ENCODE measurements around the gene KIF13A.
"Not testable (repeated sequence)": the region's sequence is repeated elsewhere in the genome, so short reads cannot be mapped to it uniquely, and the experiment has no call there.

The KIF13A gene

DNA sequence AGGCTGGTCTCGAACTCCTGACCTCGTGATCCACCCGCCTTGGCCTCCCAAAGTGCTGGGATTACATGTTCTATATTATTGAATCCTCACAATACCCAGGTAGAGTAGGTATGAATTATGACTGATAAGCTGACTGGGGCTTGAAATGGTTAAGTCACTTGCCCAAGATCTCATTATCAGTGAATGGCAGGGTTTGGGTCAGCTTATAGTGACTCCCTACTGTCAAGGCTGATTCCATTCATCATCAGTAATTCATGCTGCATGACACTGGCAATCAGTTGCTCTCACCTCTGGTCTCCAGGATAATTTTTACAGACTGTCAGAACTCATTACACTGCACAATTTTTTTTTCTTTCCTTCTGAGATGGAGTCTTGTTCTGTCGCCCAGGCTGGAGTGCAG, 127.6 kb downstream of the KIF13A start:
- Histone ChIP-seq H3K9me3 (ENCODE audit: control insufficient read depth, low read length) (no peaks in the 10 kb centered on the region), H3K4me3 (ENCODE audit: extremely low read depth, insufficient read depth, low read length, poor library complexity, severe bottlenecking) (no peak overlapping the region), H3K4me1 (ENCODE audit: control insufficient read depth, insufficient read depth, low read length, poor library complexity, severe bottlenecking) (peaks cover 15% of the 10 kb centered on the region), H3K36me3 (ENCODE audit: control insufficient read depth, insufficient read depth, low read length) (no peaks in the 10 kb centered on the region), H3K27ac (ENCODE audit: low read depth, low read length, severe bottlenecking) (no peak overlapping the region)
- 82 to 100% methylated on average over 1 to 2 of the region's 4 CpGs for WGBS, 2 experiments (ENCODE audit: insufficient coverage in 2 of 2)

DNA sequence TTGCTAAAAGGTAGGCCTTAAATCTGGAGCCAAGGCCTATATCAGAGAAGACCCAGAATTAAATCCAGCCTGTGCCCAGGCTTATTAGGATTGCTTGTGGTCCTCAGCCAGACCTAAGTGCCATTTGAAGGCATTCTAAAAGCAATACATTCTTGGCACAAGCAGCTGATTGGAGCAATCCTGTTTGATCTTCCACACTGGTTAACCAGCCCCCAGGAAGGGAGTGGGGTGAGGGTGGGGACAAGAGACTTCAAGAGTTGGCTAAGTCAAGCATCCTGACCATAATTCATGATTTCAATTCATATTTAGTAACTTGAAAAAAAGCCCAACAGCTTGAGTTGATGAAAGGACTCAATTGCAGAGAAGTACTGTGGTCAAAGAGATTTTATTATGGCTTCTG, 128.9 kb downstream of the KIF13A start:
- H3K36me3 ChIP-seq (ENCODE audit: control insufficient read depth, insufficient read depth, low read length), result no peaks in the 10 kb centered on the region
- peaks cover 3% of the 10 kb centered on the region for H3K4me1 ChIP-seq (ENCODE audit: control insufficient read depth, insufficient read depth, low read length, poor library complexity, severe bottlenecking)
- no peak overlapping the region for H3K27ac ChIP-seq (ENCODE audit: low read depth, low read length, severe bottlenecking)
- H3K9me3 ChIP-seq (ENCODE audit: control insufficient read depth, low read length), result no peaks in the 10 kb centered on the region
- no peak overlapping the region for H3K4me3 ChIP-seq (ENCODE audit: extremely low read depth, insufficient read depth, low read length, poor library complexity, severe bottlenecking)

DNA sequence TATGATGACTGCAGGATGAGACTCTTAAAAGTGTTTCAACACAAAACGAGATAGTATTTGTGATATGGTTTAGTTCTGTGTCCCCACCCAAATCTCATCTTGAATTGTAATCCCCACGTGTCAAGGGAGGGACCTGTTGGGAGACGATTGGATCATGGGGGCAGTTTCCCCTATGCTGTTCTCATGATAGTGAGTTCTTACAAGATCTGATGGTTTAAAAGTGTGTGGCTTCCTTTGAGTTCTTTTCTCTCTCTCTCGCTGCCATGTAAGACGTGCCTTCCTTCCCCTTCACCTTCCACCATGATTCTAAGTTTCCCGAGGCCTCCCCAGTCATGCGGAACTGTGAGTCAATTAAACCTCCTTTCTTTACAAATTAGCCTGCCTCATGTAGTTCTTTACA, 130.2 kb downstream of the KIF13A start:
- not testable (repeated sequence) for H3K9me3 ChIP-seq (ENCODE audit: control insufficient read depth, low read length); H3K4me3 ChIP-seq (ENCODE audit: extremely low read depth, insufficient read depth, low read length, poor library complexity, severe bottlenecking); H3K27ac ChIP-seq (ENCODE audit: low read depth, low read length, severe bottlenecking); H3K36me3 ChIP-seq (ENCODE audit: control insufficient read depth, insufficient read depth, low read length); H3K4me1 ChIP-seq (ENCODE audit: control insufficient read depth, insufficient read depth, low read length, poor library complexity, severe bottlenecking)
- 97% methylated on average over 4 to 5 of the region's 7 CpGs for whole genome bisulfite sequencing, 2 experiments (ENCODE audit: insufficient coverage in 2 of 2)

DNA sequence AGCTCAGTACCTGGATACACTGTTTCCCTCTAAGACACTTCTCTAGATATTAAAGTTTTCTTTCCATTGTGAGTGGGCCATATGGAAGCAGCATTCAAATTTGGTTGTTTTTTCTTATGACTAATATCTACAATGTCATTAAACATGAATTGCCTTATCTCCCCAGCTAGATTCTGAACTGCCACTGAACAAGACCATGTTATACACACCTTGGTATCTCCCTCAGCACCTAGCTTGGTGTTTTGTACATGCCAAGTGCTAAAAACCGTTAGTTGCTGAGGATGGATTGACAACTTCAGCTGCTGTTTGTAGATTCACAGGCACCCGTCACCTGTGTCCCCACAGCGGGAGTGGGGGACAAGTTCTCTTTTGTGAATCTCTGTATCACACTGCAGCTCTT, 131.1 kb downstream of the KIF13A start:
- Histone ChIP-seq H3K4me1 (ENCODE audit: control insufficient read depth, insufficient read depth, low read length, poor library complexity, severe bottlenecking) (peaks cover 10% of the 10 kb centered on the region), H3K27ac (ENCODE audit: low read depth, low read length, severe bottlenecking) (no peak overlapping the region), H3K9me3 (ENCODE audit: control insufficient read depth, low read length) (no peaks in the 10 kb centered on the region), H3K36me3 (ENCODE audit: control insufficient read depth, insufficient read depth, low read length) (no peaks in the 10 kb centered on the region), H3K4me3 (ENCODE audit: extremely low read depth, insufficient read depth, low read length, poor library complexity, severe bottlenecking) (no peak overlapping the region)
- WGBS, 2 experiments (ENCODE audit: insufficient coverage in 2 of 2), result 88 to 100% methylated on average over 2 of the region's 3 CpGs

DNA sequence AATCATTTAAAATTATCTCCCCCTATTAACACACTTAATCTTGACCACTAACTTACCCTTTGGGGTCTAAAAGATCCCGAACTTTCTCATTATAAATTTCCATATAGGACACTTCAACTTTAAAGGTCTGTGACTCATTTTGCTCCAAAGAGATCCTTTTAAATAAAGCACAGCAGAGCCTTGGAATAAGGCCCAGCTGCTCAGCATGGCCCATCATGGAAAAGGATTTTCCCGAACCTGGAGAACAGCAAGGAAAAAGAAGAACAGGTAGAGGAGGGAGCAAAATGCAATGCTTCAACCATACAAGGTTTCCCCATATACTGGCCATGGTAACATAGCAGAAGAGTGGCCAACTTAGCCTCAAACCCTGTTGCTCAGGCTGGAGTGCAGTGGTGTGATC, 132.1 kb downstream of the KIF13A start:
- H3K36me3 ChIP-seq (ENCODE audit: control insufficient read depth, insufficient read depth, low read length), result peaks cover under 1% of the 10 kb centered on the region
- H3K4me3 ChIP-seq (ENCODE audit: extremely low read depth, insufficient read depth, low read length, poor library complexity, severe bottlenecking), result no peak overlapping the region
- H3K27ac ChIP-seq (ENCODE audit: low read depth, low read length, severe bottlenecking), result no peak overlapping the region
- H3K9me3 ChIP-seq (ENCODE audit: control insufficient read depth, low read length), result no peaks in the 10 kb centered on the region
- WGBS, 2 experiments (ENCODE audit: insufficient coverage in 2 of 2), result 86 to 91% methylated on average over 1 to 2 of the region's 2 CpGs
- H3K4me1 ChIP-seq (ENCODE audit: control insufficient read depth, insufficient read depth, low read length, poor library complexity, severe bottlenecking), result peaks cover 10% of the 10 kb centered on the region

DNA sequence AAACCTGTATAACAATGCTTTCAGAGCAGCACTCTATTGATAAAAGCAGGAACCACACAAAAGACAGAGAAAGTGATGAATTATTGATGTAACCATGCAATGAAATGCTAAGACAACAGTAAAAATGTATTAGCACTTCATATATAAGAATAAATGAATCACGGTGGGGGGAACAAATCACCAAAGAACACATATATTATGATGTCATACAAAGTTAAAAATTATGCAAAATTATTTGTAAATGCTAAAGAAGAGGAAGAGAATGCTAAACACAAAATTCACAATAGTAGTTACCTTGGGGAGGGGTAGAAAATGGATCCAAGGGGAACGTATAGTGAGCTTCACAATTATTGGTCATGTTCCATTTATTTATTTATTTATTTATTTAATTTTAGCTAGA, 133.9 kb downstream of the KIF13A start:
- no CpG with 5 or more reads among the region's 2 CpGs for WGBS, 2 experiments (ENCODE audit: insufficient coverage in 2 of 2)
- no peak overlapping the region for H3K4me3 ChIP-seq (ENCODE audit: extremely low read depth, insufficient read depth, low read length, poor library complexity, severe bottlenecking)
- H3K9me3 ChIP-seq (ENCODE audit: control insufficient read depth, low read length), result no peaks in the 10 kb centered on the region
- no peak overlapping the region for H3K27ac ChIP-seq (ENCODE audit: low read depth, low read length, severe bottlenecking)
- H3K36me3 ChIP-seq (ENCODE audit: control insufficient read depth, insufficient read depth, low read length), result peaks cover 12% of the 10 kb centered on the region
- peaks cover 10% of the 10 kb centered on the region for H3K4me1 ChIP-seq (ENCODE audit: control insufficient read depth, insufficient read depth, low read length, poor library complexity, severe bottlenecking)

DNA sequence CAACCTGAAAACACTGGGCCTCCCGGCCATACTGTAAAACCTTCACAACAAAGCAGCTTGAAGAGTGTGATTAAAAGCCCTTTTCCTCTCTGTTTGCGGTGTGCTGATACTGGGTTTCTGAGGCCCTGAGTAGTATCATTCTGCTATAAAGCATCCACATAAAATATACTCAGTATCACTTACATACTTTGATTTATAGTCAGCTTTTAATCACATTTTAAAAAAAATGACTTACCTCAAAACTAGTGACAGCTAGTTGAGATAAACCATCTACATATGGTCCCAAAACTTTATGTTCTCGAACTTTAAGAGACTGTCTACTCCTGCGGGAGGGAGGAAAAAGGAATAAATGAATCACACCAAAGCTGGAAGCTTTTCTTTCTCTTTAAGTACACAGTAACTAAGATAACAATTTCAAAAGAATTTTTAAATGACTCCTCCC, 135.7 kb downstream of the KIF13A start:
- Histone ChIP-seq H3K9me3 (ENCODE audit: control insufficient read depth, low read length) (no peaks in the 10 kb centered on the region), H3K4me1 (ENCODE audit: control insufficient read depth, insufficient read depth, low read length, poor library complexity, severe bottlenecking) (peaks cover 13% of the 10 kb centered on the region), H3K36me3 (ENCODE audit: control insufficient read depth, insufficient read depth, low read length) (peaks cover 18% of the 10 kb centered on the region), H3K4me3 (ENCODE audit: extremely low read depth, insufficient read depth, low read length, poor library complexity, severe bottlenecking) (no peak overlapping the region), H3K27ac (ENCODE audit: low read depth, low read length, severe bottlenecking) (peak overlapping the region; percentile 23)
- no CpG with 5 or more reads among the region's 4 CpGs for WGBS, 2 experiments (ENCODE audit: insufficient coverage in 2 of 2)

DNA sequence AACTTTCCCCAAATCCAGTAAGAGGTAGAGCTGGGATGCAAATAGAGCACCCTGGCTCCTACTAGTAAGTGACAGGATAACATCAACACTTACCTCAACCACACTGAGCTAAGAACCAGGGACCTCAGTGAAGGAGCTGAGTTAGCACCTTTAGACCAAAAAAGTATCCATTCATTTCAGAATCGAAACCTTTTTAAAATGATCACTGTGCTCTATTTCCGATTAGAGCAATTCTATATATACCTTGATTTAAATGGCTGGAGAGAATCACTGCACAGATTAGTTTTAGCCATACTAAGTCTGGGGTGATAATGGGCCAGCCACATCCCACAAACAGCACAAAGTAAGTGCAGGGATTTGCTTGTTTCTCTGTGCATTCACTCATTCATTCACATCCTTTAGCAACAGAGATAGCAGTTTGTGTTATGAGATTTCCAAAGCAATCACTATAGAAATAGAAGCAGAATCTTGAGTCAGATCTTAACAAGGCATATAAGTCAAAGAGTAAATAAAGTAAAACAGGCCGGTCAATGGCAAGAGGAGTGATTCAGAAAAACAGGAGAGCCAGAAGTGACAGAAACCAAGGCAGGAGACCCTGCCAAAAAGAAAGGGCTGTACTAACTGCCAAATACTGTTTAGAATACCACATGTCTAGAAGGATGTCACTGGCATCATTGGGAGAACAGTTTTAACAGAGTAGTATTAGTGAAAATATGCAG, 136.3 kb downstream of the KIF13A start:
- no peaks in the 10 kb centered on the region for H3K9me3 ChIP-seq (ENCODE audit: control insufficient read depth, low read length)
- peaks cover 18% of the 10 kb centered on the region for H3K36me3 ChIP-seq (ENCODE audit: control insufficient read depth, insufficient read depth, low read length)
- 80 to 87% methylated on average over 1 to 2 of the region's 3 CpGs for WGBS, 2 experiments (ENCODE audit: insufficient coverage in 2 of 2)
- no peak overlapping the region for H3K4me3 ChIP-seq (ENCODE audit: extremely low read depth, insufficient read depth, low read length, poor library complexity, severe bottlenecking)
- H3K4me1 ChIP-seq (ENCODE audit: control insufficient read depth, insufficient read depth, low read length, poor library complexity, severe bottlenecking), result peaks cover 13% of the 10 kb centered on the region
- H3K27ac ChIP-seq (ENCODE audit: low read depth, low read length, severe bottlenecking), result peak overlapping the region; percentile 23

DNA sequence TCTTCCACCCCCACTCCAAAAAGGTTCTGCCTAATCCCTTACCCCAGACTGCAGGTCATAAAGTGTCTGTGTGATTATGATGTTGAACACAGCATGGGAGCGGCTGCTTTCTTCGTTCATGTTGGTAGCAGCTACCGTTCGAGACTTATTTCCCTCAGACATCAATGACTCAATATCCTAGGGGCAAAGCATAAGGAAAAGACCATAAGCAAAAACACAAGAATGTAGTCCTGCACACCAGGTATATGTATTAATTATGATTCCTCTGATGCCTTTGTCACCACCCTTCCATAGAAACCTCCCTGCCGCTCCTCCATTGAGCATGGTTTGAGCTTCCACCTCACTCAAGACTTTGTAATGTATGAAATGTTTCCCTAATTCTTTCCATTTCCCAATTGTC, 137.2 kb downstream of the KIF13A start:
- WGBS, 2 experiments (ENCODE audit: insufficient coverage in 2 of 2), result 100% methylated on average over 1 of the region's 5 CpGs; no CpG with 5 or more reads in 1 of the 2 experiments

DNA sequence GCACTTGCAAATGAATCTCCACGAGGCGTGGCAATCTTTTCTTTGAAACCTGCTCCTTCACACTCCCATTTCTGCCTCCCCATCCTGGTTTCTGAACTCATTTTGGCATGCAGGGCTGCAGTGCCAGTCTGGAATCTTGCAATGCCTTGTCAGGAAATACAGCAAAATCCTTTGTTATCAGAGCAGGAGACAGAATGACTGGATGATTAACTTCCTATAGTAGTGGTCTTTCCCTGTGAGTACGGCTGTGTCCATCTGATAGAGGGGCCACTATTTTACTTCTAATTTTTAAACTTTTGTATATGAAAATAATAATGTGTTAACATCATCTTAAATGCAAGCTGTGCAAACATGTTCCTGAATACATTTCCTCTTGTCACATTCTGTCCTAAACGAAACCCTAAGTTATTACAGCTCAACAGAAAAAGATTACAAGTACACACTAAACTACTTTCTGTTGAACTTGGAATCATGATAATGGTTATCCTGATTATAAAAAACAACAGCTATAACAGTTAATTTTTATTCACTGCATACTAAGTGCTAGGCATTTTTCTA, 140.2 kb downstream of the KIF13A start:
- Histone ChIP-seq H3K27ac (ENCODE audit: low read depth, low read length, severe bottlenecking) (no peak overlapping the region), H3K9me3 (ENCODE audit: control insufficient read depth, low read length) (no peaks in the 10 kb centered on the region), H3K36me3 (ENCODE audit: control insufficient read depth, insufficient read depth, low read length) (peaks cover 18% of the 10 kb centered on the region), H3K4me3 (ENCODE audit: extremely low read depth, insufficient read depth, low read length, poor library complexity, severe bottlenecking) (no peak overlapping the region), H3K4me1 (ENCODE audit: control insufficient read depth, insufficient read depth, low read length, poor library complexity, severe bottlenecking) (peaks cover 13% of the 10 kb centered on the region)
- WGBS, 2 experiments (ENCODE audit: insufficient coverage in 2 of 2), result 90 to 94% methylated on average over 2 of the region's 4 CpGs

More for the DNA sequence above, 137.2 kb downstream of the KIF13A start:
- Histone ChIP-seq H3K9me3 (ENCODE audit: control insufficient read depth, low read length) (no peaks in the 10 kb centered on the region), H3K4me1 (ENCODE audit: control insufficient read depth, insufficient read depth, low read length, poor library complexity, severe bottlenecking) (peaks cover 13% of the 10 kb centered on the region), H3K4me3 (ENCODE audit: extremely low read depth, insufficient read depth, low read length, poor library complexity, severe bottlenecking) (no peak overlapping the region), H3K36me3 (ENCODE audit: control insufficient read depth, insufficient read depth, low read length) (peaks cover 18% of the 10 kb centered on the region), H3K27ac (ENCODE audit: low read depth, low read length, severe bottlenecking) (no peak overlapping the region)

DNA sequence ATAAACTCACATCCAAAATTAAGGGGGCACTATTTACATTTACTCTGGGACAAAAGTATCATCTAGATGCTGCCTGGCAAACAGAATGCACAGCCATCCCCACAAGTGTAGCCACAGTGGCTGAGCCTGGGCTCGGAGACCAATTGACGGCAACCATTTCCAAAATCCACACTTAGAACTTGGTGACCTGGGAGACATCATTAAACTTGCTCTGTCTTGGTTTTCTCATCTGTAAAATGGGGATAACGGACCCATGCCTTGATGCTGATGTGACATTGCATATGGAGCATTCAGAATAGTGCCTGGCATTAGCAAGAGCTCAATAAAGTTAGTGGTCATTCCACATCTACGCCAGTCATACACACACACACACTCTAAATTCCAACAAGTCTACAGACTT, 140.7 kb downstream of the KIF13A start:
- WGBS, 2 experiments (ENCODE audit: insufficient coverage in 2 of 2), result 95 to 97% methylated on average over 3 to 4 of the region's 4 CpGs
- Histone ChIP-seq H3K4me3 (ENCODE audit: extremely low read depth, insufficient read depth, low read length, poor library complexity, severe bottlenecking) (no peak overlapping the region), H3K4me1 (ENCODE audit: control insufficient read depth, insufficient read depth, low read length, poor library complexity, severe bottlenecking) (peaks cover 8% of the 10 kb centered on the region), H3K36me3 (ENCODE audit: control insufficient read depth, insufficient read depth, low read length) (peaks cover 18% of the 10 kb centered on the region), H3K27ac (ENCODE audit: low read depth, low read length, severe bottlenecking) (no peak overlapping the region), H3K9me3 (ENCODE audit: control insufficient read depth, low read length) (no peaks in the 10 kb centered on the region)

All from mesodermal cell (in vitro differentiated cells).